Tibial nerve (tissue), 4 donors: Measurements from ENCODE around the gene GDI2. TPM values are rescaled to one million over a fixed set of nuclear protein-coding genes. Genes with fewer than 3 reads are reported as not detected.

ENCODE experiments used
- DNase-seq, 2 donors: peaks; one replicate each; pipeline ENCODE4 v3.0.0-alpha.2; 2019; ENCODE audit warnings: low spot score in 2 of 2
- H3K27ac ChIP-seq, 4 donors: fragments of 200-600 bp; sonication (generic) in 3 of 4; one replicate each; pipeline ENCODE4 v1.5.1; 2017 to 2019; ENCODE audit warnings: mild to moderate bottlenecking in 1 of 4
- H3K27me3 ChIP-seq, 2 donors: fragments of 200-600 bp; sonication (generic) in 1 of 2; one replicate each; pipeline versions ENCODE4 v1.5.1 to v1.6.0; 2017 to 2019
- H3K36me3 ChIP-seq, 3 donors: fragments of 200-600 bp; sonication (generic); one replicate each; pipeline ENCODE4 v1.5.1; 2018 to 2019
- H3K4me1 ChIP-seq, 4 donors: fragments of 200-600 bp; sonication (generic) in 3 of 4; one replicate each; pipeline ENCODE4 v1.5.1; 2017 to 2019
- H3K4me3 ChIP-seq, 4 donors: fragments of 200-600 bp; sonication (generic) in 3 of 4; one replicate each; pipeline ENCODE4 v1.5.1; 2017 to 2019; ENCODE audit warnings: mild to moderate bottlenecking in 1 of 4, moderate library complexity in 1 of 4
- H3K9me3 ChIP-seq, 4 donors: fragments of 200-600 bp; sonication (generic) in 3 of 4; one replicate each; pipeline ENCODE4 v1.5.1; 2017 to 2019
- EP300 ChIP-seq, 2 donors: sonication (generic); formaldehyde crosslinking; IDR thresholded peaks; one replicate each; pipeline ENCODE4 v1.6.1; 2017; ENCODE audit warnings: antibody characterized with exemption in 2 of 2, mild to moderate bottlenecking in 1 of 2
- POLR2A ChIP-seq, 2 donors: fragments of 450-650 bp; IDR thresholded peaks; one replicate each; pipeline ENCODE4 v1.6.1; 2017; ENCODE audit warnings: antibody characterized with exemption in 2 of 2, mild to moderate bottlenecking in 2 of 2, moderate library complexity in 2 of 2
- WGBS, 2 donors: methylation state at CpG; one replicate each; pipeline ENCODE4 v1.1.5; 2018; 5-methylcytosine and 5-hydroxymethylcytosine counted together
- total RNA-seq, 4 donors: library from RNA; depleted of rRNA; stranded (reverse); fragments of >200 nt; gene quantifications; one replicate each; pipeline ENCODE4 v1.1.0, GENCODE V29; 2016
- TF ChIP-seq, protein P1 (sequence below), 5 experiments: fragments of 200-600 bp in 3 of 5; fragments of 450-650 bp in 2 of 5; sonication (generic) in 3 of 5; IDR thresholded peaks; one replicate each; pipeline ENCODE4 v1.5.1; 2016 to 2019; ENCODE audit warnings: antibody characterized with exemption in 5 of 5, mild to moderate bottlenecking in 3 of 5, moderate library complexity in 2 of 5

GDI2 gene
- total RNA-seq, 4 donors from 2014 or later: 175 to 225 (median 199) TPM

DNA sequence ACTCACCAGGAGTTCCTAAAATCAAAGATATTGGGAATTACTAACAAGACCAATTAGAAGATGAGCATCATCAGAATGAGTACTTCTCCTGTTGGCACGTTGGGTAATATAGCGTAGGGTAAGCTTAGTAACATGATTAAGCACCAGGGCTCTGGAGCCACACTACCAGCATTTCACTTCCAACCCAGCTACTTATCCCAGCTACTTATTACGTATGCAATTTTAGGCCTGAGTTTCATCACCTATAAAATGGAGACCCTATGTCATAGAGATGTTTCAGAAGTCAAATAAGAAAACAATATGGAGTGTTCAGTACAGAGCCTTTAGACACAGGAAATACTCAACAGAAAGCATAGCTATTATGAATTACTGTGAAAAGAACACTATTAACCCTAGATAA is 19.0 kb downstream of the GDI2 start:
- WGBS, 2 donors: 94 to 98% methylated on average over 3 of the region's 3 CpGs
- no peak for DNase-seq
- Histone ChIP-seq H3K27me3 (no peaks in the 10 kb centered on the region), H3K4me1 (no peaks in the 10 kb centered on the region), H3K27ac (no peak overlapping the region), H3K36me3 (peaks cover 0 to 98% (median 22%) of the 10 kb centered on the region in 3 donors), H3K9me3 (no peaks in the 10 kb centered on the region), H3K4me3 (no peak overlapping the region)
- TF ChIP-seq, protein P1, sequence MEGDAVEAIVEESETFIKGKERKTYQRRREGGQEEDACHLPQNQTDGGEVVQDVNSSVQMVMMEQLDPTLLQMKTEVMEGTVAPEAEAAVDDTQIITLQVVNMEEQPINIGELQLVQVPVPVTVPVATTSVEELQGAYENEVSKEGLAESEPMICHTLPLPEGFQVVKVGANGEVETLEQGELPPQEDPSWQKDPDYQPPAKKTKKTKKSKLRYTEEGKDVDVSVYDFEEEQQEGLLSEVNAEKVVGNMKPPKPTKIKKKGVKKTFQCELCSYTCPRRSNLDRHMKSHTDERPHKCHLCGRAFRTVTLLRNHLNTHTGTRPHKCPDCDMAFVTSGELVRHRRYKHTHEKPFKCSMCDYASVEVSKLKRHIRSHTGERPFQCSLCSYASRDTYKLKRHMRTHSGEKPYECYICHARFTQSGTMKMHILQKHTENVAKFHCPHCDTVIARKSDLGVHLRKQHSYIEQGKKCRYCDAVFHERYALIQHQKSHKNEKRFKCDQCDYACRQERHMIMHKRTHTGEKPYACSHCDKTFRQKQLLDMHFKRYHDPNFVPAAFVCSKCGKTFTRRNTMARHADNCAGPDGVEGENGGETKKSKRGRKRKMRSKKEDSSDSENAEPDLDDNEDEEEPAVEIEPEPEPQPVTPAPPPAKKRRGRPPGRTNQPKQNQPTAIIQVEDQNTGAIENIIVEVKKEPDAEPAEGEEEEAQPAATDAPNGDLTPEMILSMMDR (IDR thresholded peaks at IDR 0.05): no peak
- no peak for TF ChIP-seq POLR2A (IDR thresholded peaks at IDR 0.05)
- TF ChIP-seq EP300 (IDR thresholded peaks at IDR 0.05): no peak

DNA sequence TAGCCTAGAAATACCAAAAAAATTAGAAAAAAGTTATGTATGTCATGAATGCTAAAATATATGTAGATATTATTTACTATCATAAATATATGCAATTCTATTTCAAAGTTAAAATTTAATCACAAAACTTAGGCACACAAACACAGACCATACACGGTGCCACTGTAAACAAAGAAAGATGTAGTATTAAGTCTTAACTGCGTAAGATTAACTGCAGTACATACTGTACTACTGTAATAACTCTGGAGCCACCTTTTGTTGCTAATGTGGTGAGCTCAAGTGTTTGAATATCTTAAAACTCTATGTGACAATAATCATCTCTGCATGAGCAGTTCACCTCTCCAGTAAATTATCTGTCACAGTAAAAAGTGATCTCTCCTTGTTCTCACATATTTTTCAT is 23.6 kb downstream of the GDI2 start:
- Histone ChIP-seq H3K4me1 (no peaks in the 10 kb centered on the region), H3K4me3 (no peak overlapping the region), H3K27me3 (no peaks in the 10 kb centered on the region), H3K9me3 (no peaks in the 10 kb centered on the region), H3K36me3 (peaks cover 0 to 98% (median 22%) of the 10 kb centered on the region in 3 donors), H3K27ac (no peak overlapping the region)
- WGBS, 2 donors: 88% methylated on average over 2 of the region's 2 CpGs
- DNase-seq: no peak
- TF ChIP-seq EP300 (IDR thresholded peaks at IDR 0.05): no peak
- TF ChIP-seq POLR2A (IDR thresholded peaks at IDR 0.05): no peak
- TF ChIP-seq, protein P1 (IDR thresholded peaks at IDR 0.05): no peak

DNA sequence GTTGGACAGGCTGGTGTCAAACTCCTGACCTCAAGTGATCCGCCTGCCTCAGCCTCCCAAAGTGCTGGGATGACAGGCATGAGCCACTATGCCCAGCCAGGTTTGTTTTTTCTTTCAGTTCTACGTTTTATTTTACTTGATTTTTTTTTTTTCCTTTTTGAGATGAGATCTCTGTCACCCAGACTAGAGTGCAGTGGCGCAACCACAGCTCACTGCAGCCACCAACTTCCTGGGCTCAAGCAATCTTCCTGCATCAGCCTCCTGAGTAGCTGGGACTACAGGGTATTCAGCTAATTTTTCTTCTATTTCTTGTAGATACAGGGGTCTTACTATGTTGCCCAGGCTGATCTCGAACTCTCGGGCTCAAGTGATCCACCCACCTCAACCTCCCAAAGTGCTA is 24.3 kb downstream of the GDI2 start:
- WGBS, 2 donors: 88 to 92% methylated on average over 5 of the region's 5 CpGs
- Histone ChIP-seq H3K4me3 (no peak overlapping the region), H3K36me3 (peaks cover 3 to 98% (median 29%) of the 10 kb centered on the region in 3 donors), H3K9me3 (no peaks in the 10 kb centered on the region), H3K27ac (no peak overlapping the region), H3K4me1 (no peaks in the 10 kb centered on the region), H3K27me3 (no peaks in the 10 kb centered on the region)
- no peak for DNase-seq
- TF ChIP-seq POLR2A (IDR thresholded peaks at IDR 0.05) (no peak), EP300 (IDR thresholded peaks at IDR 0.05) (no peak)
- TF ChIP-seq, protein P1 (IDR thresholded peaks at IDR 0.05): no peak

DNA sequence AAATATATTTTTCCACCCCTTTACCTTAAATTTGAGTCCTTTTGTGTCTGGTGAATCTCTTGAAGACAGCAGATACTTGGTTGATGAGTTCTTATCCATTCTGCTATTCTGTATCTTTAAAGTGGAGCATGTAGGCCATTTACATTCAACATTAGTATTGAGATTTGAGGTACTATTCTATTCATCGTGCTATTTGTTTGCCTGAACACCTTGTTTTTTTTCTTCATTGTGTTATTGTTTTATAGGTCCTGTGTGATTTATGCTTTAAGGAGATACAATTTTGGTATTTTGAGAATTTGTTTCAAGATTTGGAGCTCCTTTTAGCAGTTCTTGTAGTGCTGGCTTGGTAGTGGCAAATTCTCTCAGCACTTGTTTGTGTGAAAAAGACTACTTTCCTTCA is 29.9 kb downstream of the GDI2 start:
- WGBS, 2 donors: 100% methylated on average over 1 of the region's 1 CpG
- TF ChIP-seq POLR2A (IDR thresholded peaks at IDR 0.05) (no peak), EP300 (IDR thresholded peaks at IDR 0.05) (no peak)
- TF ChIP-seq, protein P1 (IDR thresholded peaks at IDR 0.05): no peak
- H3K9me3 ChIP-seq: peaks cover 0 to 12% (median 0%) of the 10 kb centered on the region in 4 donors
- no peaks in the 10 kb centered on the region for H3K4me1 ChIP-seq
- no peak overlapping the region for H3K4me3 ChIP-seq
- H3K27me3 ChIP-seq: no peaks in the 10 kb centered on the region
- no peak overlapping the region for H3K27ac ChIP-seq
- no peak for DNase-seq
- H3K36me3 ChIP-seq: peaks cover 6 to 74% (median 26%) of the 10 kb centered on the region in 3 donors

DNA sequence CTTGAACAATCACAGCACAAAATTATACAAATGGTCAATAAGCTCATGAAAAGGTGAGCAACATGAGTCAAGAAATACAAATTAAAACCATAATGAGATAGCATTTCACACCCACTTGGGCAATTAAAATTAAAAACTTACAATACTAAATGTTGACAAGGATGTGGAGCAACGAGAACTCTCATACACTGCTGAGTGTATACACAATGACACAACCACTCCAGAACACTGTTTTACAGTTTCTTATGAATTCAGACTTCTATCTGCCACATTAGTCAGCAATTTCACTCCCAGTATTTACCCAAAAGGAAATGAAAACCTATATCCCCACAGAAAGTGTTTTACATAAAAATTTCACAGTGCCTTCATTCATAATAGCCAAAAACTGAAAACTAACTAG is 31.1 kb downstream of the GDI2 start:
- H3K36me3 ChIP-seq: peaks cover 6 to 63% (median 26%) of the 10 kb centered on the region in 3 donors
- WGBS, 2 donors: 74 to 75% methylated on average over 1 of the region's 1 CpG
- DNase-seq: no peak
- peaks cover 0 to 12% (median 0%) of the 10 kb centered on the region in 4 donors for H3K9me3 ChIP-seq
- peaks cover 0 to 4% (median 2%) of the 10 kb centered on the region in 4 donors for H3K4me1 ChIP-seq
- no peak overlapping the region for H3K4me3 ChIP-seq
- no peak overlapping the region for H3K27ac ChIP-seq
- TF ChIP-seq, protein P1 (IDR thresholded peaks at IDR 0.05): no peak
- TF ChIP-seq EP300 (IDR thresholded peaks at IDR 0.05) (no peak), POLR2A (IDR thresholded peaks at IDR 0.05) (no peak)
- H3K27me3 ChIP-seq: no peaks in the 10 kb centered on the region
